WTC11 (cell line): ENCODE data around the gene TAF3. TPM values are rescaled to one million over a fixed set of nuclear protein-coding genes. Genes with fewer than 3 reads are reported as not detected.

ENCODE experiments used
- ATAC-seq: fragments of 200-7000 bp; cut with Tn5 transposase; 2 replicates; pipeline ENCODE4 v1.10.0; 2021; ENCODE audit warnings: mild to moderate bottlenecking, moderate library complexity
- CTCF ChIA-PET: fragments of 300-600 bp; sonication (Branson Sonifier 250); formaldehyde crosslinking; loops from one replicate; lab custom pipeline; 2021; ENCODE audit warnings: antibody characterized with exemption; lab: Charles Lee
- POLR2A ChIA-PET: fragments of 350-600 bp; sonication (Branson Sonifier 250); formaldehyde crosslinking; loops from one replicate; lab custom pipeline; 2021; ENCODE audit warnings: antibody characterized with exemption; lab: Charles Lee
- DNase-seq: peaks from one replicate; pipeline ENCODE4 v3.0.0; 2021; ENCODE audit warnings: low spot score
- H3K27ac Mint-ChIP-seq: 2 replicates; pipeline ENCODE4 v1.8.0; 2021; ENCODE audit warnings: mixed read lengths
- H3K27me3 Mint-ChIP-seq: 2 replicates; pipeline ENCODE4 v1.8.0; 2021; ENCODE audit warnings: low read depth, mild to moderate bottlenecking, moderate library complexity, mixed read lengths
- H3K36me3 Mint-ChIP-seq: 2 replicates; pipeline ENCODE4 v1.8.0; 2021; ENCODE audit warnings: mixed read lengths
- H3K4me1 Mint-ChIP-seq: 2 replicates; pipeline ENCODE4 v1.8.0; 2022; ENCODE audit warnings: mixed read lengths
- H3K4me3 Mint-ChIP-seq: 2 replicates; pipeline ENCODE4 v1.8.0; 2021; ENCODE audit warnings: mild to moderate bottlenecking, moderate library complexity, mixed read lengths
- H3K9me3 Mint-ChIP-seq: 2 replicates; pipeline ENCODE4 v1.8.0; 2021; ENCODE audit warnings: mixed read lengths
- ATF1 ChIP-seq: sonication (generic); formaldehyde crosslinking; IDR thresholded peaks from 2 replicates; pipeline ENCODE4 v1.8.1; 2023; ENCODE audit warnings: mild to moderate bottlenecking, moderate library complexity, missing genetic modification reagents
- CREM ChIP-seq: sonication (generic); formaldehyde crosslinking; IDR thresholded peaks from 2 replicates; pipeline ENCODE4 v1.8.1; 2022; ENCODE audit warnings: mild to moderate bottlenecking, missing genetic modification reagents, moderate library complexity
- FOXP1 ChIP-seq: sonication (generic); formaldehyde crosslinking; IDR thresholded peaks from 2 replicates; pipeline ENCODE4 v1.8.0; 2022; ENCODE audit warnings: missing genetic modification reagents, mild to moderate bottlenecking, moderate library complexity, borderline replicate concordance
- GABPB1 ChIP-seq: sonication (generic); formaldehyde crosslinking; IDR thresholded peaks from 2 replicates; pipeline ENCODE4 v1.8.1; 2023; ENCODE audit warnings: mild to moderate bottlenecking, missing genetic modification reagents
- HMGA2 ChIP-seq: fragments of 250-450 bp; sonication (Bioruptor Pico); IDR thresholded peaks from 2 replicates; pipeline ENCODE4 v1.4.0; 2021; ENCODE audit warnings: mild to moderate bottlenecking, moderate library complexity
- IRF2 ChIP-seq: sonication (generic); formaldehyde crosslinking; IDR thresholded peaks from 2 replicates; pipeline ENCODE4 v1.8.0; 2022; ENCODE audit warnings: low read depth, missing genetic modification reagents, borderline replicate concordance
- JAZF1 ChIP-seq: fragments of 250-450 bp; sonication (Bioruptor Pico); IDR thresholded peaks from 2 replicates; pipeline ENCODE4 v1.9.0; 2021; ENCODE audit warnings: moderate library complexity, mild to moderate bottlenecking, inconsistent platforms
- JUN ChIP-seq: sonication (generic); formaldehyde crosslinking; IDR thresholded peaks from 2 replicates; pipeline ENCODE4 v1.8.0; 2023; ENCODE audit warnings: mild to moderate bottlenecking, missing genetic modification reagents
- OVOL2 ChIP-seq: fragments of 250-450 bp; sonication (Bioruptor Pico); IDR thresholded peaks from 2 replicates; pipeline ENCODE4 v1.9.0; 2021; ENCODE audit warnings: mild to moderate bottlenecking, borderline replicate concordance
- PRRX2 ChIP-seq: fragments of 250-450 bp; sonication (Bioruptor Pico); IDR thresholded peaks from 2 replicates; pipeline ENCODE4 v1.8.0; 2021; ENCODE audit warnings: mild to moderate bottlenecking
- SMAD3 ChIP-seq: sonication (generic); formaldehyde crosslinking; IDR thresholded peaks from 2 replicates; pipeline ENCODE4 v1.8.0; 2022; ENCODE audit warnings: missing genetic modification reagents, mild to moderate bottlenecking, borderline replicate concordance
- TEAD1 ChIP-seq: sonication (generic); formaldehyde crosslinking; IDR thresholded peaks from 2 replicates; pipeline ENCODE4 v1.8.0; 2022; ENCODE audit warnings: mild to moderate bottlenecking, missing genetic modification reagents
- ZBTB21 ChIP-seq: sonication (generic); formaldehyde crosslinking; IDR thresholded peaks from 2 replicates; pipeline ENCODE4 v1.8.1; 2023; ENCODE audit warnings: mild to moderate bottlenecking, missing genetic modification reagents, borderline replicate concordance
- ZNF232 ChIP-seq: sonication (generic); formaldehyde crosslinking; IDR thresholded peaks from 2 replicates; pipeline ENCODE4 v1.8.0; 2022; ENCODE audit warnings: mild to moderate bottlenecking, missing genetic modification reagents
- ZNF416 ChIP-seq: fragments of 250-450 bp; sonication (Bioruptor Pico); IDR thresholded peaks from 2 replicates; pipeline ENCODE4 v1.9.0; 2021; ENCODE audit warnings: mild to moderate bottlenecking, inconsistent platforms
- ZNF671 ChIP-seq: fragments of 250-450 bp; sonication (Bioruptor Pico); IDR thresholded peaks from 2 replicates; pipeline ENCODE4 v1.8.0; 2021; ENCODE audit warnings: mild to moderate bottlenecking
- total RNA-seq: library from RNA; stranded (reverse); gene quantifications from 3 replicates; pipeline ENCODE4 v1.2.3, GENCODE V29; 2021
- TF ChIP-seq, protein P1 (sequence below): sonication (generic); formaldehyde crosslinking; IDR thresholded peaks from 2 replicates; pipeline ENCODE4 v1.8.0; 2022; ENCODE audit warnings: mild to moderate bottlenecking, missing genetic modification reagents
- TF ChIP-seq, protein P2 (sequence below): fragments of 250-450 bp; sonication (Bioruptor Pico); IDR thresholded peaks from 2 replicates; pipeline ENCODE4 v1.9.0; 2021; ENCODE audit warnings: mild to moderate bottlenecking
- TF ChIP-seq, protein P3 (sequence below): sonication (generic); formaldehyde crosslinking; IDR thresholded peaks from 2 replicates; pipeline ENCODE4 v1.8.1; 2022; ENCODE audit warnings: missing genetic modification reagents, borderline replicate concordance
- TF ChIP-seq, protein P4 (sequence below): sonication (generic); formaldehyde crosslinking; IDR thresholded peaks from 2 replicates; pipeline ENCODE4 v1.8.1; 2022; ENCODE audit warnings: mild to moderate bottlenecking, missing genetic modification reagents, moderate library complexity, borderline replicate concordance
- TF ChIP-seq, protein P5 (sequence below): sonication (generic); formaldehyde crosslinking; IDR thresholded peaks from 2 replicates; pipeline ENCODE4 v1.8.1; 2023; ENCODE audit warnings: mild to moderate bottlenecking, missing genetic modification reagents
- TF ChIP-seq, protein P6 (sequence below): sonication (generic); formaldehyde crosslinking; IDR thresholded peaks from 2 replicates; pipeline ENCODE4 v1.8.1; 2022; ENCODE audit warnings: low read depth, missing genetic modification reagents, borderline replicate concordance

TAF3 gene
- total RNA-seq, 1 experiment from 2014 or later, result 8.9 TPM

DNA sequence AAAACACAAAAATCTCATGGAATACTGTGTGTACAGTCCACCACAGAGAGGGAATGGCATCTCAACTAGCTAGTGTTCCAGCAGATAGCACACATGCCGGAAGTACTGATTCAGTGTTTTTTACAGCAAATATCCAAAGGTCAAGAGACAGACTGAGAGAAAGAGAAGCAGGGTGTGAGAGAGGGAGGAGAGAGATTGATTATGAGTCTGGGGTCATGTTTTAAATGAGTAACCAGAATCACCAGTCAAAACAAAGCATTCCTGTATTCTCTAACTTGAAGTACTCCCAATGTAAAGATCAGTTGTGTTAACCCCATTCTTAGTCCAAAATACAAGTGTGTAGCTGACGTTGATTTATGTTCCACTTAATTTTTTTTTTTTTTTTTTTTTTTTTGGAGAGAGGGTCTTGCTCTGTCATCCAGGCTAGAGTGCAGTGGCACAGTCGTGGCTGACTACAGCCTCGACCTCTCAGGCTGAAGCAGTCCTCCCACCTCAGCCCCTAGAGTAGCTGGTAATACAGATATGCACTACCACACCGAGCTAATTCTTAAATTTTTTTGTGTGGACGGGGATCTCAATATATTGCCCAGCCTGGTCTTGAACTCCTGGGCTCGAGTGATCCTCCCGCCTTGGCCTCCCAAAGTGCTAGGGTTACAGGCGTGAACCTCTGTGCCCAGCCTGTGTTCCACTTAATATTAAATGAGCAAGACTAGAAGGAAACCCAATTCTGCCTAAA is 114.2 kb downstream of the TAF3 start:
- DNase-seq, result no peak
- no peaks in the 10 kb centered on the region for H3K36me3 Mint-ChIP-seq
- ATAC-seq, result no peak
- H3K9me3 Mint-ChIP-seq, result peaks cover 5% of the 10 kb centered on the region; the same call in 1 of the 2 replicates
- H3K4me3 Mint-ChIP-seq, result no peak overlapping the region
- no peaks in the 10 kb centered on the region for H3K27me3 Mint-ChIP-seq
- POLR2A ChIA-PET, result no interaction called here
- H3K4me1 Mint-ChIP-seq, result no peaks in the 10 kb centered on the region
- CTCF ChIA-PET, result no interaction called here
- no peak overlapping the region for H3K27ac Mint-ChIP-seq
- TF ChIP-seq OVOL2 (CRISPR knock-in tag) (no peak), ZNF232 (CRISPR knock-in tag) (no peak), ZNF416 (CRISPR knock-in tag) (no peak), ZBTB21 (CRISPR knock-in tag) (no peak), JUN (CRISPR knock-in tag) (no peak), FOXP1 (CRISPR knock-in tag) (no peak), PRRX2 (CRISPR knock-in tag) (no peak), HMGA2 (CRISPR knock-in tag) (no peak), ATF1 (CRISPR knock-in tag) (no peak), SMAD3 (CRISPR knock-in tag) (no peak), ZNF671 (CRISPR knock-in tag) (no peak), TEAD1 (CRISPR knock-in tag) (no peak)
- TF ChIP-seq, protein P1, sequence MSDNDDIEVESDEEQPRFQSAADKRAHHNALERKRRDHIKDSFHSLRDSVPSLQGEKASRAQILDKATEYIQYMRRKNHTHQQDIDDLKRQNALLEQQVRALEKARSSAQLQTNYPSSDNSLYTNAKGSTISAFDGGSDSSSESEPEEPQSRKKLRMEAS (CRISPR knock-in tag), result no peak
- TF ChIP-seq, protein P2, sequence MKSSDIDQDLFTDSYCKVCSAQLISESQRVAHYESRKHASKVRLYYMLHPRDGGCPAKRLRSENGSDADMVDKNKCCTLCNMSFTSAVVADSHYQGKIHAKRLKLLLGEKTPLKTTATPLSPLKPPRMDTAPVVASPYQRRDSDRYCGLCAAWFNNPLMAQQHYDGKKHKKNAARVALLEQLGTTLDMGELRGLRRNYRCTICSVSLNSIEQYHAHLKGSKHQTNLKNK (CRISPR knock-in tag), result no peak
- TF ChIP-seq, protein P3, sequence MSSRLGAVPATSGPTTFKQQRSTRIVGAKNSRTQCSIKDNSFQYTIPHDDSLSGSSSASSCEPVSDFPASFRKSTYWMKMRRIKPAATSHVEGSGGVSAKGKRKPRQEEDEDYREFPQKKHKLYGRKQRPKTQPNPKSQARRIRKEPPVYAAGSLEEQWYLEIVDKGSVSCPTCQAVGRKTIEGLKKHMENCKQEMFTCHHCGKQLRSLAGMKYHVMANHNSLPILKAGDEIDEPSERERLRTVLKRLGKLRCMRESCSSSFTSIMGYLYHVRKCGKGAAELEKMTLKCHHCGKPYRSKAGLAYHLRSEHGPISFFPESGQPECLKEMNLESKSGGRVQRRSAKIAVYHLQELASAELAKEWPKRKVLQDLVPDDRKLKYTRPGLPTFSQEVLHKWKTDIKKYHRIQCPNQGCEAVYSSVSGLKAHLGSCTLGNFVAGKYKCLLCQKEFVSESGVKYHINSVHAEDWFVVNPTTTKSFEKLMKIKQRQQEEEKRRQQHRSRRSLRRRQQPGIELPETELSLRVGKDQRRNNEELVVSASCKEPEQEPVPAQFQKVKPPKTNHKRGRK (CRISPR knock-in tag), result no peak
- TF ChIP-seq, protein P4, sequence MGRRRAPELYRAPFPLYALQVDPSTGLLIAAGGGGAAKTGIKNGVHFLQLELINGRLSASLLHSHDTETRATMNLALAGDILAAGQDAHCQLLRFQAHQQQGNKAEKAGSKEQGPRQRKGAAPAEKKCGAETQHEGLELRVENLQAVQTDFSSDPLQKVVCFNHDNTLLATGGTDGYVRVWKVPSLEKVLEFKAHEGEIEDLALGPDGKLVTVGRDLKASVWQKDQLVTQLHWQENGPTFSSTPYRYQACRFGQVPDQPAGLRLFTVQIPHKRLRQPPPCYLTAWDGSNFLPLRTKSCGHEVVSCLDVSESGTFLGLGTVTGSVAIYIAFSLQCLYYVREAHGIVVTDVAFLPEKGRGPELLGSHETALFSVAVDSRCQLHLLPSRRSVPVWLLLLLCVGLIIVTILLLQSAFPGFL (CRISPR knock-in tag), result no peak
- TF ChIP-seq, protein P5, sequence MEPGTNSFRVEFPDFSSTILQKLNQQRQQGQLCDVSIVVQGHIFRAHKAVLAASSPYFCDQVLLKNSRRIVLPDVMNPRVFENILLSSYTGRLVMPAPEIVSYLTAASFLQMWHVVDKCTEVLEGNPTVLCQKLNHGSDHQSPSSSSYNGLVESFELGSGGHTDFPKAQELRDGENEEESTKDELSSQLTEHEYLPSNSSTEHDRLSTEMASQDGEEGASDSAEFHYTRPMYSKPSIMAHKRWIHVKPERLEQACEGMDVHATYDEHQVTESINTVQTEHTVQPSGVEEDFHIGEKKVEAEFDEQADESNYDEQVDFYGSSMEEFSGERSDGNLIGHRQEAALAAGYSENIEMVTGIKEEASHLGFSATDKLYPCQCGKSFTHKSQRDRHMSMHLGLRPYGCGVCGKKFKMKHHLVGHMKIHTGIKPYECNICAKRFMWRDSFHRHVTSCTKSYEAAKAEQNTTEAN (CRISPR knock-in tag), result no peak

DNA sequence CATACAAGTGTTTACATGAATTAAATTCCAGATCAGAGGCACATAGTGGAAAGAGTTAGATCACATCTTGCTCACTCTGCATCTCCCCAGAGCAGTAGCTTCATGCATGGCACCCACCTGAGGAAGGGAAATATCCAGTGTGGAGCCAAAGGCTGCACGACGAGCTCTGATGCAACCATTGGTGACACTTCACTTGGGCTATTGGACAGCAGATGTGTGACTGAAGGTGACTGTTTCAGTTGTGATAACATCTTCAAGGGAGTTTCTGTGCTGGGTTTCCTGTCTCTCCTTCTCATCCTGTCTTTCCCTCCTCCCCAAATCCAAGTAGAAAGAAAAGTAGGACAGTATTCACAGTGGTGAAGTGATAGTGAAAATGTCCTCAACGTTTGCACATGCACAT is 115.0 kb downstream of the TAF3 start:
- Mint-ChIP-seq H3K4me3 (no peak overlapping the region), H3K9me3 (peaks cover 5% of the 10 kb centered on the region; the same call in 1 of the 2 replicates), H3K27ac (no peak overlapping the region)
- ATAC-seq, result no peak
- POLR2A ChIA-PET, result no interaction called here
- TF ChIP-seq JAZF1 (CRISPR knock-in tag) (no peak), IRF2 (CRISPR knock-in tag) (no peak), CREM (CRISPR knock-in tag) (no peak), GABPB1 (CRISPR knock-in tag) (peak; percentile 49; the same call in 1 of the 2 replicates)
- TF ChIP-seq, protein P6, sequence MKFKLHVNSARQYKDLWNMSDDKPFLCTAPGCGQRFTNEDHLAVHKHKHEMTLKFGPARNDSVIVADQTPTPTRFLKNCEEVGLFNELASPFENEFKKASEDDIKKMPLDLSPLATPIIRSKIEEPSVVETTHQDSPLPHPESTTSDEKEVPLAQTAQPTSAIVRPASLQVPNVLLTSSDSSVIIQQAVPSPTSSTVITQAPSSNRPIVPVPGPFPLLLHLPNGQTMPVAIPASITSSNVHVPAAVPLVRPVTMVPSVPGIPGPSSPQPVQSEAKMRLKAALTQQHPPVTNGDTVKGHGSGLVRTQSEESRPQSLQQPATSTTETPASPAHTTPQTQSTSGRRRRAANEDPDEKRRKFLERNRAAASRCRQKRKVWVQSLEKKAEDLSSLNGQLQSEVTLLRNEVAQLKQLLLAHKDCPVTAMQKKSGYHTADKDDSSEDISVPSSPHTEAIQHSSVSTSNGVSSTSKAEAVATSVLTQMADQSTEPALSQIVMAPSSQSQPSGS (CRISPR knock-in tag), result no peak
- TF ChIP-seq, all 79 proteins: peak for 1
- CTCF ChIA-PET, result no interaction called here
- DNase-seq, result no peak
- no peaks in the 10 kb centered on the region for H3K4me1 Mint-ChIP-seq
- H3K27me3 Mint-ChIP-seq, result no peaks in the 10 kb centered on the region
- no peaks in the 10 kb centered on the region for H3K36me3 Mint-ChIP-seq
